CD4-positive, alpha-beta T cell (primary cell): ENCODE results near the gene CHST2. TPM values are rescaled to one million over a fixed set of nuclear protein-coding genes. Genes with fewer than 3 reads are reported as not detected.
"Not testable (repeated sequence)": the region's sequence is repeated elsewhere in the genome, so short reads cannot be mapped to it uniquely, and the experiment has no call there.

Source experiments
- ATAC-seq: fragments of 200-7000 bp; cut with Tn5 transposase; one replicate; pipeline ENCODE4 v1.10.0; 2022; ENCODE audit warnings: mild to moderate bottlenecking; ENCODE audit not compliant: poor library complexity
- CTCF ChIA-PET: fragments of 350-600 bp; sonication (Branson Sonifier 250); formaldehyde crosslinking; loops from one replicate; lab custom pipeline; 2021; ENCODE audit warnings: antibody characterized with exemption, inconsistent platforms; lab: Charles Lee
- POLR2A ChIA-PET: fragments of 350-600 bp; sonication (Branson Sonifier 250); formaldehyde crosslinking; loops from one replicate; lab custom pipeline; 2021; ENCODE audit warnings: antibody characterized with exemption, inconsistent platforms; lab: Charles Lee
- DNase-seq, 14 experiments: peaks; one replicate each; pipeline ENCODE4 v3.0.0-alpha.2; 2013 to 2020; ENCODE audit warnings: mixed read lengths in 2 of 14
- H3K27ac ChIP-seq, 2 donors: one replicate each; pipeline versions ENCODE4 v1.5.1 to v1.7.0; 2013; ENCODE audit warnings: low read length in 2 of 2, low read depth in 1 of 2, mild to moderate bottlenecking in 1 of 2
- H3K27me3 ChIP-seq, 2 experiments: 1 replicate in 1 of 2; 2 replicates in 1 of 2; pipeline versions ENCODE4 v1.6.1 to v1.7.0; 2013; ENCODE audit warnings: low read length in 2 of 2, control low read depth in 1 of 2, mild to moderate bottlenecking in 1 of 2, moderate library complexity in 1 of 2; ENCODE audit not compliant: insufficient read depth in 2 of 2, control insufficient read depth in 1 of 2
- H3K36me3 ChIP-seq: one replicate; pipeline ENCODE4 v1.6.1; 2013; ENCODE audit warnings: low read length, control low read depth; ENCODE audit not compliant: insufficient read depth
- H3K4me1 ChIP-seq: one replicate; pipeline ENCODE4 v1.6.1; 2013; ENCODE audit warnings: low read length, control low read depth; ENCODE audit not compliant: insufficient read depth
- H3K4me3 ChIP-seq: one replicate; pipeline ENCODE4 v1.5.1; 2013; ENCODE audit warnings: mild to moderate bottlenecking, low read length, moderate library complexity
- H3K9me3 ChIP-seq, 2 experiments: 1 replicate in 1 of 2; 2 replicates in 1 of 2; pipeline versions ENCODE4 v1.6.1 to v1.7.0; 2013; ENCODE audit warnings: low read length in 2 of 2, mild to moderate bottlenecking in 2 of 2, control low read depth in 1 of 2, moderate library complexity in 1 of 2; ENCODE audit not compliant: control insufficient read depth in 1 of 2, insufficient read depth in 1 of 2
- H3K27ac Mint-ChIP-seq: one replicate; pipeline ENCODE4 v1.8.0; 2020; ENCODE audit warnings: mixed read lengths
- H3K27me3 Mint-ChIP-seq: one replicate; pipeline ENCODE4 v1.8.0; 2021; ENCODE audit warnings: mixed read lengths
- H3K36me3 Mint-ChIP-seq: one replicate; pipeline ENCODE4 v1.8.0; 2021; ENCODE audit warnings: low read depth, mixed read lengths
- H3K4me1 Mint-ChIP-seq: one replicate; pipeline ENCODE4 v1.8.0; 2021; ENCODE audit warnings: low read depth, mixed read lengths
- H3K4me3 Mint-ChIP-seq: one replicate; pipeline ENCODE4 v1.8.0; 2020; ENCODE audit warnings: mild to moderate bottlenecking, mixed read lengths
- H3K9me3 Mint-ChIP-seq: one replicate; pipeline ENCODE4 v1.8.0; 2020; ENCODE audit warnings: mixed read lengths
- intact Hi-C, 2 experiments: fragments of 100-400 bp; cut with DNase I in 1 of 2; cut with micrococcal nuclease in 1 of 2; formaldehyde crosslinking; loops; one replicate each; pipeline versions ENCODE4 v1.15.1 to v1.9.0; 2023 to 2025; cut with DNase I, micrococcal nuclease
- polyA plus RNA-seq, 2 donors: library from polyadenylated mRNA; unstranded; fragments of 120-200 nt; gene quantifications; one replicate each; pipeline ENCODE4 v1.2.1, GENCODE V29; 2013
- total RNA-seq, 174 experiments: library from RNA in 2 of 174; stranded (reverse) in 2 of 174; gene quantifications; one replicate each; pipeline ENCODE4 v1.2.3 and lab custom pipeline; 2021 to 2026
- TF ChIP-seq, protein P1 (sequence below): fragments of 200-600 bp; IDR thresholded peaks from one replicate; pipeline ENCODE4 v1.8.0; 2022; ENCODE audit warnings: antibody characterized with exemption, mild to moderate bottlenecking

The CHST2 gene
- 1 to 10 TPM; 2.0 TPM for total RNA-seq
- 6.1 TPM for polyA plus RNA-seq (2013, experiment 1 of 2)
- polyA plus RNA-seq (2013, experiment 2 of 2) = 3.0 TPM
- 2.9 to 22.0 (median 7.7) reads per million in 172 experiments for total RNA-seq (lab: John Stamatoyannopoulos, UW)

DNA sequence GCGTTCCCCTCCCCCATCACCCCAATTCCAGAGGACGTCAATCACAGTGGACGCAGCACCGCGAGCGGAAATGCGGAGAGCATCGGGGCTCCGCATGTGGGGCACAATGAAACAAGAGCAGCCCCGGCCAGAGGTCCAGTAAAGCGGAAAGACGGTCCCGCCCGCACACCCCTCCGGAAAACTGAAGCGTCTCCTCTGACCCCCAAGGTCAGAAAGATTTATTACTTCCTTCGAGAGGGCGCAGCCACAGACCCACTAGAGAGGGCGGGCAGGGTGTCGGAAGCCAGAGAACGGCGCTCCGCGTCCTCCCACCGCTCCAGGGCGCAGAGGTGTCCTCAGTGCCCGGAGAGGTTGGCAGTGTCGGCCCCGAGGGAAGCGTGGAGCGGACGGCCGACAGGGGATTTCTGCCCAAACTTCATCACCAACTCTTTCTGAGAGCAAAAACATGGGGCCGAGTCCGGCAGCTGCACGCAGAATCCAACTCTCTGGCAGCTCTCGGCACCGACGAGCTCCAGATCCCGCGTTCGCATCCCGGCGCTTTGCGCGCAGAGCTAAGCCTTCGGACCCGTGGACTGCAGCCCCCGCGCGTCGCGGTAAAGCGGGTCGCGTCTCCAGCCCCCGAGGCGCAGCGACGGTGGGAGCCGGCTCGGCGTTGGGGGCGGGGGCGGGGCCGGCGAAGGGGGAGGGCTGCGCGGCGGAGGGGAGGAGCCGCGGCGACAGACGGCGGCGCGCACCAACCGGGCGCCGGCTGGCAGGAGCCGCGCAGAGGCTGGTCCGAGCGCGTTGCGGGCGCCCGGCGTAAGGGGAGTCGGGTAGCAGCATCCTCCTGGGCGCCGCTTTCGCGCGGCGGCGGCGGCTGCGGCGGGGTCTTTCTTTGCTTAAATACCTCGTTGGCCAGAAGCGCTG lies at the start of gene CHST2:
CHST2 (plus strand) TSS at position 763 of the 906 bp plus-strand sequence. CDS start 1,046 bp downstream, outside the sequence.
- Histone ChIP-seq H3K27me3 (peaks cover 0 to 3% of the 10 kb centered on the region in 2 experiments), H3K36me3 (no peaks in the 10 kb centered on the region), H3K9me3 (peaks cover 0 to 12% of the 10 kb centered on the region in 2 experiments), H3K27ac (peak within 1 kb of the TSS; percentile 15 to 35), H3K4me1 (peaks cover 36% of the 10 kb centered on the region), H3K4me3 (peak within 1 kb of the TSS; percentile 93)
- DNase-seq (peak; percentile 40 to 86 (median 65)), ATAC-seq (peak; percentile 73)
- ChIA-PET POLR2A (interaction anchor here (0.6 to 3.6 kb wide), 4 partner anchors 52 to 329 kb away, joined by 3 to 12 read pairs (median 8); partner anchors contain the start of gene U2SURP), CTCF (no interaction called here)
- Mint-ChIP-seq H3K27ac (peak within 1 kb of the TSS; percentile 88), H3K27me3 (no peaks in the 10 kb centered on the region), H3K4me1 (peaks cover 44% of the 10 kb centered on the region), H3K36me3 (peaks cover 11% of the 10 kb centered on the region), H3K9me3 (no peaks in the 10 kb centered on the region), H3K4me3 (peak within 1 kb of the TSS; percentile 95)
- TF ChIP-seq, protein P1, sequence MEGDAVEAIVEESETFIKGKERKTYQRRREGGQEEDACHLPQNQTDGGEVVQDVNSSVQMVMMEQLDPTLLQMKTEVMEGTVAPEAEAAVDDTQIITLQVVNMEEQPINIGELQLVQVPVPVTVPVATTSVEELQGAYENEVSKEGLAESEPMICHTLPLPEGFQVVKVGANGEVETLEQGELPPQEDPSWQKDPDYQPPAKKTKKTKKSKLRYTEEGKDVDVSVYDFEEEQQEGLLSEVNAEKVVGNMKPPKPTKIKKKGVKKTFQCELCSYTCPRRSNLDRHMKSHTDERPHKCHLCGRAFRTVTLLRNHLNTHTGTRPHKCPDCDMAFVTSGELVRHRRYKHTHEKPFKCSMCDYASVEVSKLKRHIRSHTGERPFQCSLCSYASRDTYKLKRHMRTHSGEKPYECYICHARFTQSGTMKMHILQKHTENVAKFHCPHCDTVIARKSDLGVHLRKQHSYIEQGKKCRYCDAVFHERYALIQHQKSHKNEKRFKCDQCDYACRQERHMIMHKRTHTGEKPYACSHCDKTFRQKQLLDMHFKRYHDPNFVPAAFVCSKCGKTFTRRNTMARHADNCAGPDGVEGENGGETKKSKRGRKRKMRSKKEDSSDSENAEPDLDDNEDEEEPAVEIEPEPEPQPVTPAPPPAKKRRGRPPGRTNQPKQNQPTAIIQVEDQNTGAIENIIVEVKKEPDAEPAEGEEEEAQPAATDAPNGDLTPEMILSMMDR = no peak
- intact Hi-C loops = loop anchor here in 1 of 2 experiments (5.0 to 10.0 kb wide), 2 partner anchors 117 to 856 kb away; partner anchors contain the start of genes DIPK2A and U2SURP

DNA sequence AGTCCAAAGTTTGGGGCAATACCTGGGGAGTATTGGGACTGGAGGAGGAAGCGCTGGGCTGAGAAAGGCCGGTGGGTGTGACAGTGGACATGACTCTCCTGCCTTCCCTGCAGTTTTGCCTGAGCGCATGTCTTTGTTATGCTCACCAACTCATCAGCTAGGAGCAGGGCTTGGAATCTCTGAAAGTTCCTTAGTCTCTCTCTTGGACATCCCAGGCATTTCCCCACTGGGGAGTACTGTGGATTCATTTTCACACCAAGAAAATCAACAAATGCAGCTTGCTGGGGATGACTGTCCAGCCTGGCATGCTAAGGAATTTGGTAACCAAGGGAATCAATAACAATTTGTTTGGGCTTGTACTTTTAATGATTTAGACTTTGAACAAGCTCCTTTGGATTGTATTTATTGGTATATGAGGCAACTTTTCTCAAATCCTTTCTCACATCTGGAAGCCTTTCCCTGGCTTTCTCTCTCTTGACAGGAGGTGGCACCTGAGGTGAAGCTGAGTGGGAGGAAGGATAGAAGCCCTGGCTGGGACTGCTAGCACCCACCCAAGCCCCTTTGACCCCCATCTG lies 48.5 kb upstream of the CHST2 start:
- TF ChIP-seq, protein P1 = no peak
- DNase-seq = no peak
- Mint-ChIP-seq H3K36me3 (no peaks in the 10 kb centered on the region), H3K27ac (no peak overlapping the region), H3K4me3 (no peak overlapping the region), H3K9me3 (no peaks in the 10 kb centered on the region), H3K27me3 (no peaks in the 10 kb centered on the region), H3K4me1 (no peaks in the 10 kb centered on the region)
- Histone ChIP-seq H3K27me3 (no peaks in the 10 kb centered on the region), H3K4me1 (no peaks in the 10 kb centered on the region), H3K4me3 (no peak overlapping the region), H3K27ac (no peak overlapping the region), H3K36me3 (no peaks in the 10 kb centered on the region), H3K9me3 (no peaks in the 10 kb centered on the region)
- ChIA-PET CTCF (no interaction called here), POLR2A (no interaction called here)
- no peak for ATAC-seq
- intact Hi-C loops = no loop called here

GRCh38 chr3:143071776-143072175 lies 47.8 kb upstream of the CHST2 start:
- H3K9me3 ChIP-seq = no peaks in the 10 kb centered on the region
- H3K27ac ChIP-seq = no peak overlapping the region
- ChIA-PET CTCF (no interaction called here), POLR2A (no interaction called here)
- no peak overlapping the region for H3K4me3 Mint-ChIP-seq
- intact Hi-C loops = no loop called here
- H3K36me3 ChIP-seq = no peaks in the 10 kb centered on the region
- ATAC-seq (no peak), DNase-seq (no peak)
- no peaks in the 10 kb centered on the region for H3K9me3 Mint-ChIP-seq
- H3K27ac Mint-ChIP-seq = no peak overlapping the region
- no peaks in the 10 kb centered on the region for H3K4me1 Mint-ChIP-seq
- TF ChIP-seq, protein P1 = no peak
- no peaks in the 10 kb centered on the region for H3K27me3 Mint-ChIP-seq
- H3K4me1 ChIP-seq = no peaks in the 10 kb centered on the region
- H3K36me3 Mint-ChIP-seq = no peaks in the 10 kb centered on the region
- H3K27me3 ChIP-seq = no peaks in the 10 kb centered on the region
- H3K4me3 ChIP-seq = no peak overlapping the region

DNA sequence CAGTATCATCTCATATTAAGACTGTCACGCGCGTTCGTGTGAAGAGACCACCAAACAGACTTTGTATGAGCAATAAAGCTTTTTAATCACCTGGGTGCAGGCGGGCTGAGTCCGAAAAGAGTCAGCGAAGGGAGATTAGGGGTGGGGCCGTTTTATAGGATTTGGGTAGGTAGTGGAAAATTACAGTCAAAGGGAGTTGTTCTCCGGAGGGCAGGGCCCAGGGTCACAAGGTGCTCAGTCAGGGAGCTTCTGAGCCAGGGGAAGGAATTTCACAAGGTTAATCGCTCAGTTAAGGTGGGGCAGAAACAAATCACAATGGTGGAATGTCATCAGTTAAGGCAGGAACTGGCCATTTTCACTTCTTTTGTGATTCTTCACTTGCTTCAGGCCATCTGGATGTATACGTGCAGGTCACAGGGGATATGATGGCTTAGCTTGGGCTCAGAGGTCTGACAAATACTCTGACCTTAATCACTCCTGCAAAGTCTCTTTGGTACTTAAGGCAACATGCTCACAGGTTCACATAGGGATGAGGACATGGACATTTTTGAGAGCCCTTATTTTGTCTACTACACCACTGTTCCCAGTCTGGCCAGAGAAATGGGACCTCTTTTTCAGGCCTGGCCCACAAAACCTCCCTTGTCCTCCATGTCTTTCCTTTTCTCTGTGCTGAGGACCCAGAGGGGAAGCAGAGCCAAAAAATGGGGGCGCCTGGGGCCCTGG lies 47.1 kb upstream of the CHST2 start:
- H3K36me3 ChIP-seq, H3K4me3 ChIP-seq, H3K27me3 ChIP-seq, DNase-seq, intact Hi-C loops, ATAC-seq, H3K27ac ChIP-seq, H3K27ac Mint-ChIP-seq, H3K36me3 Mint-ChIP-seq, H3K27me3 Mint-ChIP-seq, H3K4me3 Mint-ChIP-seq, POLR2A ChIA-PET, H3K9me3 Mint-ChIP-seq, H3K4me1 ChIP-seq, CTCF ChIA-PET, H3K9me3 ChIP-seq, H3K4me1 Mint-ChIP-seq: not testable (repeated sequence)
